GM21825 (cell line): ENCODE measurements around the gene LRRC57.
"Not testable (repeated sequence)": the region's sequence is repeated elsewhere in the genome, so short reads cannot be mapped to it uniquely, and the experiment has no call there.

Source experiments
- ATAC-seq: cut with Tn5 transposase; IDR thresholded peaks from one replicate; pipeline ENCODE4 v1.9.1; 2021; ENCODE audit warnings: mild to moderate bottlenecking, moderate library complexity; ENCODE audit not compliant: unreplicated experiment

Gene LRRC57

DNA sequence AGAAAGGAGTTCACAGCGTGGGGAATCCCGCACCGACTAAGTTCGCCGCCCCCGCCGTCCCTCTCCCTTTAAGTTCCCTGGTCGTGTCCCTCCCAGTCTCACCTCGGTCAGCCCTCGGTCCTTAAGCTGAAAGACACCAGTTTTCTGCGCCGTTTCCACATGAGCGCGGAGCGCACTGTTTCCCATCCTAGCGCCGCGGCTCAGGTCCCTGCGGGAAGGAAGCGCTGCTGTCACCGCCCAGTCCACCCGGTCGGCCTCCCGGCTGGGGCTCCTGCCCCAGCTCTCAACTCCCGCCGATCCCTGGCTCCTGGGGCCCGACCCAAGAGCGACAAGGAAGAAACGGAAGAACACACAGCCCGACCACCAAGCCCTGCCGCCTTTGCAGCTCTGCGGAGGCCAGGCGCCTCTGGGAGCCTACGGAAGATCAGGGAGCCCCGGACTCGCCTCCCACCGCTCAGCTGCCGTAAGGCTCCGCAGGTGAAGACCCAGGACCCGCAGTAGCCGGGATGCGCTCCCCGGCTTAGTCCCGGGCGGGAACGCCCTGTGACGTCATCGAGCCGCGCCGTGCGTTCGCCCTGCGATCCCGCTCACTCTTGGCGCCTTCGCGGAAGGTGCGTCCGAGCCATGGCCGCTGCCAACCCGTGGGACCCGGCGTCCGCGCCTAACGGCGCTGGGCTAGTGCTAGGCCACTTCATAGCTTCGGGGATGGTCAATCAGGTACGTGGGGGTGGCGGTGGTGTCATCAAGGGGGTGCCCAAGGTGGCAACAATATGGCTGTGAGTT is at the start of gene LRRC57, which contains the start of gene HAUS2:
LRRC57 (minus strand) TSS at position 545 of the 783 bp plus-strand sequence; CDS start at position 186, 359 bp downstream.
HAUS2 (plus strand) TSS at position 590 of the 783 bp plus-strand sequence; CDS start at position 625, 35 bp downstream.
- peak; percentile 85 for ATAC-seq

DNA sequence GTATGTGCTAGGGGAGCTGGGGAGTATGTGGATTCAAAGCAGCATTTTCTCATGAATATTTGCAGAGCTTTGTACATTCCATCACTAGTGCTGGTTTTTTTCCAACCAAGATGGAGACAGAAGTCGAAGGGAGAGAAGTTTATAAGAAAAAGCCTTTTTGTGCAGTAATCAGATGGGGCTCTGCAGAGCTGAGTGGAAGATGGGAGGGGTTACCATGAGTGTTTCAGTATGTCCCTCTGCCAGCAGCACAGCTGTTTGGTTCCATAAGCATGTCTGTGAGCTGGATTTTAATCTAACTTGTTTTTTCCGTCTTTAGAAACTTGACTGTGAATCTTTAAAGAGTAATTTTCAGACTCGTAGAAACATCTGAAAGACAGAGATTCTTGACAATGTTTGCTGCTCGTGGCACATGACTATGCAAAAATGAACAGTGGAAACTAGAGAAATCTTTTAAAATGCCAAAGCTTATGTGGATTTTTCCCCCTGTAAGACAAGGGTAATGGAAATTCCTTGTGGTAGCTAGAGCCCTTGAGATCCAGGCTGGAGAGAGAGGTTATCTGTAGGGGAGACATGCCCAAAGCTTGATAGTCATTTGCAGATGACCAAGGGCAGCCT is 47.1 kb upstream of the LRRC57 start:
- no peak for ATAC-seq

DNA sequence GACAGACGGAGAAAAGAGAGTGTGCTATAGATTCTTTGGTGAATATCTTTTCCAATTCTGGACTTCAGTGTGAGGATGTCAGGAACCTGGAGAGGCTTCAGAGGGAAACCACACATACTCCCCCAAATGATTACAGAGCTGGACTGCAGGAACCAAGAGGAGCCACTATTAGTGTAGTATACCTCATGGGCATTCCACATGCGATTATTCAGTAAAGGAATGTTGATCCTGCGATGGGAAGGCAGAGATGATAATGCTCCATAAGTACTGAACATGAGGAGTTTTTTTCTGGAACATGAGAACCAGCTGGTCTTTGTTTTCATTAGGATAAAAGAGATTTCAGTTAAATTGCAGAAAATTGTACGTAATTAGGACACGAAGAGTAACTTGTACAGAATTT is 45.5 kb upstream of the LRRC57 start:
- ATAC-seq = no peak

DNA sequence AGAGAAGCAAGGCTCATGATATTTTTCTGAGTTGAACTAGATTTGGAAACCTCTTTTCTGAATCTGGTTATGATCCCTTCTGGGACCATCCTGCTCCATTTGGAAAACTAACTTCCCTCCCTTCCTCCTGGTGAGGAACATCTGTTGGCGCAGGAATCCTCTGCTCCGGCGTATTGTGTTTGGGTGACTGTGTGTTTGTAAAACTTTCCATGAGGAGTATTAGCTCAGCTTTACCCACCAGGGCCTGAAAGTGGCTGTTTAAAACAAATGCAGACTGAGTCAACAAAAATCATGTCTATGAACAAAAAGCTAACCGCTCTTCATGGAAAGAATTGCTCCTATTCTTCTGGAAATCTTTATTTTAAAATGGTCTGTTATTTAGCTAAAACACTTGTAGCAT is 44.5 kb upstream of the LRRC57 start:
- ATAC-seq = no peak

DNA sequence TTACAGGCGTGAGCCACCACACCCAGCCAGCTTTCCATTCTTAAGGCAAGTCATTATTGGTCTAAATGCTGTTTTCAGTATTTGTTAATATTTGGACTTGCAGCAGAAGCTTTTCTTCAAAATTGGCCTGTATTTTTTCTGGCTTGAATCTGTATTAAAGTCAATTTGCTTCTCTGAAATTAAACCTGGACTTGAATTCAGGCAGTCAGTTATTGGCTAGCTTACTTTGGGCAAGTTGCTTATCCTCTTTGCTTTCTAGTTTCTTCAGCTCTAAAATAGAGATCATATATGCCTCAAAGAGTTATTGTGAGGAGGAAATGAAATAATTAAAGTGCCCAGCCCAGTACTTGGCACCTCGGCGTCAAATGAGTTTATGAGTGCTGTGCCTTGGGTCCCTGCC is 44.1 kb upstream of the LRRC57 start:
- ATAC-seq = no peak

DNA sequence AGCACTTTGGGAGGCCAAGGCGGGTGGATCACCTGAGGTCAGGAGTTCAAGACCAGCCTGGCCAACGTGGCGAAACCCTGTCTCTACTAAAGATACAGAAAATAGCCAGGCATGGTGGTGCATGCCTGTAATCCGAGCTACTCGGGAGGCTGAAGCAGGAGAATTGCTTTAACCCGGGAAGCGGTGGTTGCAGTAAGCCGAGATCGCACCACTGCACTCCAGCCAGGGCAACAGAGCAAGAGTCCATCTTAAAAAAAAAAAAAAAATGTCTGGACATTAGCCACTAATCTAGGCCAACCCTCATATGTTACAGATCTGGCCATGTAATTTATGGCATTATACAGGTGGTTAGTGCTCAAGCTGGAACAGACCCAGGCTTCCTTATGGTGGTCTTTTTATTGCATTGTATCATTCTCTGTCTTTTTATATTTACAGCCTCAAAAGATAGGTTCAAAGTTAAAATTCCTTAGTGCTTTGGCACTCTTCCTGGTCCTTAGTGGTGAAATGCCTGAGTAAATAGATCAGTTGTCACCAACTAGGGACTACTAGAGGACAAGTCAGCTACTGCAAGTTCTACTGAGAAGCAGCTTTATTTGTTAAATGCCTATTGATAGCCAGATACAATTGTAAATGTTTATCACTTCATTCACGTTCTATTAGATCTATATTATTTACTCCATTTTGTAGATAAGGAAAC is 42.8 kb upstream of the LRRC57 start:
- ATAC-seq = no peak

DNA sequence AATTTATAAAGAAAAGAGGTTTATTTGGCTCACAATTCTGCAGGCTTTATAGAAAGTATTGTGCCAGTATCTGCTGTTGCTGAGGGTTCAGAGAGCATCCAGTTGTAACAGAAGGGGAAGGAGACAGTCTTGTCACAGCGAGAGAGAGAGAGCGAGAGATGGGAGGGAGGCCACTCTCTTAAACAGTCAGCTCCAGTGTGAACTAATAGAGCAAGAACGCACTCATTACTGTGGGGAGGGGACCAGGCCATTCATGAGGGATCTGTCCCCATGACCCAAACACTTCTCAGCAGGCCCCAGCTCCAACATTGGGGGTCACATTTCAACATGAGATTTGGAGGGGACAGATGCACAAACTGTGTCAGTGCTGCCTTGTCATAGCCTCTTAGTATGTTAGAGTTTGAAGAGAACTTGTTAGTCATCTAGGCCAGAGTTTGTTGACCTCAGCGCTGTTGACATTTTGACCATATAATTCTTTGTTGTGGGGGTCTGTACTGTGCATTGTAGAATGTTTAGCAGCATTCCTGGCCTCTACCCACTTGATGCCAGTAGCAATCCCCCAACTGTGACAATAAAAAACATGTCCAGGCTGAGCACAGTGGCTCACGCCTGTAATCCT is 42.1 kb upstream of the LRRC57 start:
- ATAC-seq = no peak

DNA sequence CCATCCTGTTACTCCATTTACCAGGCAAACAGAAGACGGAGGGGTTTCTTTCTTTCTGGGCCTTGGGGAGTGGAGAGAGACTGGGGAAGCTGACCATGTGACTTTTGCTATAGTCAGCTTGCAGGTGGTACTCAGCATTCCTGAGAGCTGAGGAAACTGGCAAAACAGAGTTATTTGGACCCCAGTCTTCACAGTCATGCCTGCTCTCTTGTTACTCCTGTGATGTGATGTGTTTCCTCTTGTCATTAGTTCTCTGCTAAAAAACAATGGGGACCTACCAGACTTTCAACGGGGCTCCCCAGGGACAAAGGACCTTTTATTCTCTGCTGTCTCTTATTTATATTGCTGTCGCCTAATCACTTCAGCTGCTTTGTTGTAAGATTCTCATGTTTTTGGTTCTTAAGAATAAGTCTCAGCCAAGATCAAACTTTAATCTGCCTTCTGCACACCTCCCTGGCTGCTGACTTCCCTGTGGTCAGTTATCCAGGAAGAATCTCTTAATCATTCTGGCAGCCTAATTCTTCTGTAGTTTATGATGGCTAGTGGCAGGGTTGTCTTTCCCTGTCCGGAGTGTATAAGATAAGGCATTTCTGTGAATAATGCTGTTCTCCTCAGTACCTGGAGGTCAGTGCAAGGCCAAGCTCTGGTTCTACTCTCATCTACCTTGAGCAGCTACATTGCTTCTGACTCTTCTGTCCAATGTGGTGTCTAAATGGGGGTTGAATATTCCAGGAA is 35.6 kb upstream of the LRRC57 start:
- no peak for ATAC-seq

DNA sequence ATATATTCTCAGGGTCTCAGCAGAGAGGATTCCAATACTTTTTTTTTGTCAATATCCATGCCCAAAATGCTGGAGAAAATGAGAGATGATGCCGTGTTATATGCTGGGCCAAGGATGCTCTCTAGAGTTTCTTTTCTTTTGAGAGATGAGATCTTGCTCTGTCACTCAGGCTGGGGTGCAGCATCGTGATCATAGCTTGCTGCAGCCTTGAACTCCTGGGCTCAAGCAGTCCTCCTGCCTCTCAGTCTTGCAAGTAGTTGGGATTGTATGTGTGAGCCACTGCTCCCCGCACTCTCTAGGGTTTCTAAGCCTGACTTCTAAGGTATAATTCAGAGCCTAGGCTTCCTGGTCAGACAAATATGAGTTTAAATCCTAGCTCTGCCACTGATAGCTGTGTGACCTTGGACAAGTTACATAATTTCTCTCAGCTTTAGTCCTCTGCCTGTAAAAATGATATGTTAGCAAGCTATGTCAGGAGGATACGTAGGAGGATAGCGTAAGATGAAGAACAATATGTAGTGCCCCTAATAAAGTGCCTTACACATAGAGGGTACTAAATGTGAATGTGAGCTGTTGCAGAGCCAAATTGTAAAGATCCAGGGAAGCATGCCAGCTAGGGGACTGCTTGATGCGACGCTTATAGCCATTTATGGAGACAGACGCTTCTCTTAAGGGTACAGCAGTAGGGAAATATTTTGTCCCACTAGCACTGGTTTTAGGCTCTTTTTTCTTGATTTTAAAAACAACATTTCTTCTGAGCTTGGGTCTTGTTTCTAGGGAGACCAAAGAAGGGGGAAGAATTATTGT is 34.2 kb upstream of the LRRC57 start:
- ATAC-seq = no peak

DNA sequence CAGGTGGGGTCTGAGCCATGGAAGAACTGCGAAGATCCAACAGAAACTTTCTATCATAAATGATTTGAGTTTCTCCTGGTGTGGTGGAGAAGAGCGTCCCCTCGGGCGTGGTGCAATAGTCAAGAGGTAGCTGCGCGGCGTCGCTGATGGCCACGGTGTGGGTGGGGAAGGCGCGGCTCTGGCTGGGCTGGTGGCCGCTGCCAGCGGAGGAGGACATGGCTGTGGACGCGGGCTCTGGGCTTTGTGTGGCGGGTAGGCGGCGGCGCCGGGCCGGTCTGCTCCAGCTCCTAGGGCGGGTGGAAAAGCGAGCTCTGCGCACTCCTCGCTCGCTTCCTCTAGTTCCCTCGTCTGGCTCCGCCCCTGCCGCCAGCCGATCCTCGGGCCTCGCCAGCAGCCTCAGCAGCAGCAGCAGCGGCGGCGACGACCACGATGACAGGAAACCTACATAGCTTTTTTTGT is 32.7 kb upstream of the LRRC57 start:
- peak; percentile 73 for ATAC-seq

DNA sequence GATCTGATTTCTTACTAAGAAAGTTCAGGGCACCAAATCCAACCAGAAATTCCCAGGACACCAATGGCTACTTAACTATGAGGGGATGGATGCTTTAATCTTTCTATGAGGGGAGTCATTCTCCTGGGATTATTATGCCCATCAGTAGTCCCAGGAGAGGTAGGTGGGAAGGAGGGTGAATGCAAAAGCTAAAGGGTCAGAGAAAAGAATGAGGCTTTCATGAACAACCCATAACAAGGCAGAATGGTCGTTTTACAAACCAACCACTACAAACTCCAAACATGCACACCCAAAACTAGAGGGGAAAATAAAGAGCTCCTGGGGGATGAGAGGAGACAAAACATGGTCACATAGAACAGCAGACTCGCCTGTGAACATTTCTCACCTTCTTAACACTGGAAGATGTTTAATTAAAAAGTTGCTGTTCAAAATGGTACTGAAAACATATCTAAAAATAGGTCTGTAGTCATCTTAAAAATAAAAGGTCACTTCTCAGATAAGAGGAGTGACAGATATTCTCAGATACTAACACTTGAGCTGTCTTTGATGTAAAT is 30.5 kb upstream of the LRRC57 start:
- ATAC-seq = no peak

DNA sequence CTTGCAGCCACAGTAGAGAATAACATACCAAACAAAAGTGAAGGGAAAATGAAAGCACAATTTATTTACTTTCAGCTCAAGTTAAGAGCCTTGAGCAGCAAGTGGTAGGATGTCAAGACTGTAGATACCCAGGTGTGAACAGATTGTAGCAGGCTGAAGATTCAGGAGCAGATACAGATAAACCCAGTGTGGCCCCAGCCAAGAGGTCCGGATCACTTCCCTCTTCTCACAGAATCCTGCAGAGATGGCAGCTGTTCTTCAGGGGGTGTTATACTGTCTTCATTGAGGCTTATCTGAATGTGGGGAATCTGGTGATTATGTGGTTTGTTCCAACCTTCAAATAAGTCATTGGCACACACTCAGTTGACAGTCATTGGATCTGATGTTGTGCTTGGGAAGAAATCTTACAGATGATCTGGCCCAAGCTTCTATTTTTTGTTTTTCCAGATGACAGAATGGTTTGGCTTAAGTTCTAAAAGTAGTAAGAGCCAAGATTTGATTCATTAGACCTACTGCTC is 29.0 kb upstream of the LRRC57 start:
- no peak for ATAC-seq

DNA sequence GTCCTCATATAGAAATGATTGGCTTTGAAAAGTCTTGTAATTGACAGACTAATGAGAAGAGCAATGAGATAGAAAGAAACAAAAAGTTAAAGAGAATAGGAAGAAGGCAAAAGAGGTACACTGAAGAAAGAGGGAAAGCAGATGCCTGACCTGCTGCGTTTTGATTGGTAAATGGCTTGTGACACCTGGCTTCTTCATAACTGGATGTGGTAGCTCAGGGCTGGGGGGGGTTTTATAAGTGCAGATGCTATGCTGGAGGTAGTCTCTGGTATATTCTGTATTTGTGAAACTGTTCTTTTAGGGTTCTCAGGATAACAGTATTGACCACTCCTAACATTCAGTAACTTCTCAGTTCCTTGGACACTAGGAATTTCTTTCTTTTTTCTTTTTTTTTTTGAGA is 28.2 kb upstream of the LRRC57 start:
- no peak for ATAC-seq

DNA sequence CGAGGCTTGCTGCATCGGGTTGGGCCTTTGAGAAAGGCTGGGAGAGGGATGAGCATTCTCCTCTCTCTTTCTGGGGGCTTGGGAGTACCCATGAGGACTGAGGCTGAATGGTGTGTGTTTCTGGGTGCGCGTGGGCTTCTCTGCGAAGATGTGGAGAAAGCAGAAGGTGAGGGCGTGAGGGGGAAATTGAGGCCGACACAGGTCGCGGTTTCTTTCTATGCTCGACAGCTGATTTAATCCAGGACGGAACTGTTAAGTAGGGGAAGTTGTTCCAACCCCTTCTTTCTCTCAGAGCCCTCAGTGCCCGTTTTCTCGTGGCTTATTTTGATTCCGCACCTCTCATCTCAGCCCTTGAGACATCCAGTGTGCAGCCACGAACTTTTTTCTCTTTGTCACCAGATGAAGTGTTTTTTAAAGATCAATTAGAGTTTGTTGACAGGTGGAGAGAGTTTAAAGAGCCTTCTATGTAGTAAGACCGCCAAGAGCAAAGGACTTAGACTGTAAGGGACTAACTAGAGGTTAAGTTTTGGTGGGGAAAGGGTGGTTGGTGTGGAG is 27.5 kb upstream of the LRRC57 start:
- ATAC-seq = no peak

DNA sequence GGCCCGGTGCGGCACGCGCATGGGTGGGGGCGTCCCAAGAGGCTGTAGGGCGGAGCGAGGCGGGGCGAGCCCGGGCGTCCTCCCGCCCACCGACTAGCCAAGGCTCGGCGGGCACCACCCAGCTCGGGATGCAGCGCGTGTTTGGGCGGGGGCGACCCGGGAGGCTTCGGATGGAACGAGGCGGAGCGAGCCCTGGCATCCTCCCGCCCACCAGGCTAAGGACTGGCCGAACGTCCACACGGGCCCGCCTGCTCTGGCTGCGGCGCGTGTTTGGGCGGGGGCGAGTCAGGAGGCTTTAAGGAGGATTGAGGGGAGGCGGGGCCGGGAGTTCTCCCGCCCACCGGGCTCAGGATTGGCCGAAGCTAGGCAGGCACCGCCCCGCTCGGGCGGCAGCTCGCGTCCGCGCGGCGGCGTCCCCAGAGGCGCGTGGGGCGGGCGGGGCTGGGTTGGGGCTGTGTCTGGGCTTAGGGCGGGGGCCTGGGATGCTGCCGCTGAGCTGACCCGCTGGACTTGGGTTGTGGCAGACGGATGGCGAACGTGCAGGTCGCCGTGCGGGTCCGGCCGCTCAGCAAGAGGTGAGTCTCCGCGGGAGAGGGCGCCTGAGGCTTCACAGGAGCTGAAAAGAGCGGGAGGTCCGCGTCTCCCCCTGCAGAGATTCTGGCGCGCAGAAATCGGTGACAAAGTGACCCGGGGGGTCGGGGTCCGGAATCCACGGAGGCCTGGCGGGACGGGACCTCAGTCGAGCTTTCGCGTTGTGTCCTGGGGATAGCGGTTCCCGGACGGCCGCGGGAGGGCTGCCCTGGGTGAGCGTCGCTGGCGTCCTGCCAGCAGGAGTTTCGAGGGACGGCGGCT is 26.8 kb upstream of the LRRC57 start, which contains the start of gene STARD9:
STARD9 (plus strand) TSS at position 419 of the 852 bp plus-strand sequence; CDS start at position 529, 110 bp downstream.
- peak; percentile 88 for ATAC-seq

DNA sequence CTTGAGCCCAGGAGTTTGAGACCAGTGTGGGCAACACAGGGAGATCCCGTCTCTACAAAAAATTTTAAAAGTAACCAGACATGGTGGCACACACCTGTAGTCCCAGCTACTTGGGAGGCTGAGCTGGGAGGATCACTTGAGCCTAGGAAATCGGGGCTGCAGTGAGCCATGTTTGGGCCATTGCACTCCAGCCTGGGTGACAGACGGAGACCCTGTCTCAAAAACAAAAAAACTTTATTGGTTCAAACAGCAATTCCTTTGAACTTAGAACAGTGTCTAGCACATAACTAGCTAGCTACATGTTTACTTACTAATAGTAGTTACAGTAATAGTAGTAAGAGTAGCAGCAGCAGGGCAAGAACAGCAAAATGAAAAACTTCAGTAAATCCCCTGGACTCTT is 10.1 kb upstream of the LRRC57 start:
- ATAC-seq = no peak

DNA sequence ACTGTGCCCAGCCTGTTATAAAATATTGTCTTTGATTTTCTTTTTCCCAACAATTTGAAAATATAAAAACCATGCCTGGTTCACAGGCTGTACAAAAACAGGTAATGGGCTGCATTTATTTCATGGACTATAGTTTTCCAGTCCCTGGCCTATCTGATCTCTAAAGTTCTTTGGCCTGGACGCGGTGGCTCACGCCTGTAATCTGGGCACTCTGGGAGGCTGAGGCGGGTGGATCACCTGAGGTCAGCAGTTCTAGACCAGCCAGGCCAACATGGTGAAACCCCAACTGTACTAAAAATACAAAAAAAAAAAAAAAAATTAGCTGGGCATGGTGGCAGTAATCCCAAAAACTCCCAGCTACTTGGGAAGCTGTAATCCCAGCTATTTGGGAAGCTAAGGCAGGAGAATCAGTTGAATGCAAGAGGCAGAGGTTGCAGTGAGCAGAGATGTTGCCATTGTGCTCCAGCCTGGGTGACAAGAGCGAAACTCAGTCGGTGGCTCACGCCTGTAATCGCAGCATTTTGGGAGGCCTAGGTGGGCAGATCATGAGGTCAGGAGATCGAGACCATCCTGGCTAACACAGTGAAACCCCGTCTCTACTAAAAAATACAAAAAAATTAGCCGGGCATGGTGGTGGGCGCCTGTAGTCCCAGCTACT is 8.1 kb upstream of the LRRC57 start:
- not testable (repeated sequence) for ATAC-seq
